SU-DHL-6 (cell line): Measurements from ENCODE around the gene ZNF579.

ENCODE experiments used
- EZH2phosphoT487 ChIP-seq: fragments of 200-600 bp; sonication (generic), shearing (Covaris generic); conservative IDR thresholded peaks from 2 replicates; pipeline ENCODE4 v1.6.1; 2018; ENCODE audit warnings: mild to moderate bottlenecking, antibody characterized with exemption, low read length, moderate library complexity, mixed read lengths
- TF ChIP-seq, protein P1 (sequence below): fragments of 200-600 bp; sonication (generic); IDR thresholded peaks from one replicate; pipeline ENCODE4 v1.5.1; 2017; ENCODE audit warnings: antibody characterized with exemption, mild to moderate bottlenecking, low read length, moderate library complexity; ENCODE audit not compliant: insufficient read depth, poor library complexity, severe bottlenecking

DNA sequence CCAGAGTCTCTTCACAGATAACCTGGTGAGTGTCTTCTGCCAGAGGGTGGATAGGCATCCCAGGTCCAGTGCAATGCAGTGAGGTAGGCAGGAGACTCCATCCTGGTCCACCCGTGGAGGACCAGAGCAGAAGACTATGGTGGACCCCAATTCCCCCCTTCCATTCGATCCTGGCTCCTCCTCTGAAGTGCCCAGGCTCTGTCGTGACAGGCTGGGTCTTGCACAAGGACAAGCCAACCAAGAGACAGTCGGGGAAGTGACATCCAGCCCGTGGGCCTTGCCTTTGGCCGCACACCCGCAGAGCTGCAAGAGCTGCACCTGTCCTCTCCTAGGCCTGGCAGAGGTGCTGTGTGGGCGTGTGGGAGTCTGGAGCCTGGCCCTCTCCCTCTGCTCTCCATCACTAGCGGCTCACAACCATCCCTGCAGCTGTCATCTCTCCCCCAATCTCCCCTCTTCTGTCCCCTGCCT is 40.6 kb upstream of the ZNF579 start:
- TF ChIP-seq, protein P1, sequence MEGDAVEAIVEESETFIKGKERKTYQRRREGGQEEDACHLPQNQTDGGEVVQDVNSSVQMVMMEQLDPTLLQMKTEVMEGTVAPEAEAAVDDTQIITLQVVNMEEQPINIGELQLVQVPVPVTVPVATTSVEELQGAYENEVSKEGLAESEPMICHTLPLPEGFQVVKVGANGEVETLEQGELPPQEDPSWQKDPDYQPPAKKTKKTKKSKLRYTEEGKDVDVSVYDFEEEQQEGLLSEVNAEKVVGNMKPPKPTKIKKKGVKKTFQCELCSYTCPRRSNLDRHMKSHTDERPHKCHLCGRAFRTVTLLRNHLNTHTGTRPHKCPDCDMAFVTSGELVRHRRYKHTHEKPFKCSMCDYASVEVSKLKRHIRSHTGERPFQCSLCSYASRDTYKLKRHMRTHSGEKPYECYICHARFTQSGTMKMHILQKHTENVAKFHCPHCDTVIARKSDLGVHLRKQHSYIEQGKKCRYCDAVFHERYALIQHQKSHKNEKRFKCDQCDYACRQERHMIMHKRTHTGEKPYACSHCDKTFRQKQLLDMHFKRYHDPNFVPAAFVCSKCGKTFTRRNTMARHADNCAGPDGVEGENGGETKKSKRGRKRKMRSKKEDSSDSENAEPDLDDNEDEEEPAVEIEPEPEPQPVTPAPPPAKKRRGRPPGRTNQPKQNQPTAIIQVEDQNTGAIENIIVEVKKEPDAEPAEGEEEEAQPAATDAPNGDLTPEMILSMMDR, result no peak
- TF ChIP-seq EZH2phosphoT487, result no peak
